ENCODE measurements around the gene USH1C. TPM values are rescaled to one million over a fixed set of nuclear protein-coding genes. Genes with fewer than 3 reads are reported as not detected.

The USH1C gene
- total and polyA plus RNA-seq, 10 donors: 0.12 TPM; not detected in 9

- intact Hi-C loops (cut with DNase I; ENCODE audit: low total_unique reads): no loop called here
- 81 to 89% (median 87%) methylated on average over 4 of the region's 4 CpGs for WGBS, 5 donors
Observed at GRCh38 chr11:17554487-17554886, 10.3 kb upstream of the USH1C start.

GRCh38 chr11:17553249-17553546, 9.0 kb upstream of the USH1C start:
- peak; percentile 67 for DNase-seq
- intact Hi-C loops (cut with DNase I; ENCODE audit: low total_unique reads): no loop called here

More at GRCh38 chr11:17554487-17554886, 10.3 kb upstream of the USH1C start:
- Histone ChIP-seq H3K4me3 (no peak overlapping the region), H3K9me3 (no peaks in the 10 kb centered on the region), H3K4me1 (no peaks in the 10 kb centered on the region), H3K27ac (no peak overlapping the region), H3K27me3 (replicated peaks in 1 of 7) (peaks cover 0 to 38% (median 0%) of the 10 kb centered on the region in 7 donors), H3K36me3 (no peaks in the 10 kb centered on the region)
- DNase-seq: peak; percentile 21
- TF ChIP-seq POLR2A (IDR thresholded peaks at IDR 0.05) (no peak), POLR2AphosphoS5 (IDR thresholded peaks at IDR 0.05) (no peak)
- TF ChIP-seq, protein P1, sequence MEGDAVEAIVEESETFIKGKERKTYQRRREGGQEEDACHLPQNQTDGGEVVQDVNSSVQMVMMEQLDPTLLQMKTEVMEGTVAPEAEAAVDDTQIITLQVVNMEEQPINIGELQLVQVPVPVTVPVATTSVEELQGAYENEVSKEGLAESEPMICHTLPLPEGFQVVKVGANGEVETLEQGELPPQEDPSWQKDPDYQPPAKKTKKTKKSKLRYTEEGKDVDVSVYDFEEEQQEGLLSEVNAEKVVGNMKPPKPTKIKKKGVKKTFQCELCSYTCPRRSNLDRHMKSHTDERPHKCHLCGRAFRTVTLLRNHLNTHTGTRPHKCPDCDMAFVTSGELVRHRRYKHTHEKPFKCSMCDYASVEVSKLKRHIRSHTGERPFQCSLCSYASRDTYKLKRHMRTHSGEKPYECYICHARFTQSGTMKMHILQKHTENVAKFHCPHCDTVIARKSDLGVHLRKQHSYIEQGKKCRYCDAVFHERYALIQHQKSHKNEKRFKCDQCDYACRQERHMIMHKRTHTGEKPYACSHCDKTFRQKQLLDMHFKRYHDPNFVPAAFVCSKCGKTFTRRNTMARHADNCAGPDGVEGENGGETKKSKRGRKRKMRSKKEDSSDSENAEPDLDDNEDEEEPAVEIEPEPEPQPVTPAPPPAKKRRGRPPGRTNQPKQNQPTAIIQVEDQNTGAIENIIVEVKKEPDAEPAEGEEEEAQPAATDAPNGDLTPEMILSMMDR (IDR thresholded peaks at IDR 0.05 in 8 of 11, conservative IDR thresholded peaks at IDR 0.05 in 3 of 11): no peak

GRCh38 chr11:17552392-17553248, 8.4 kb upstream of the USH1C start:
- no peaks in the 10 kb centered on the region for H3K9me3 ChIP-seq
- no peaks in the 10 kb centered on the region for H3K4me1 ChIP-seq
- intact Hi-C loops (cut with DNase I; ENCODE audit: low total_unique reads): no loop called here
- peaks cover 0 to 37% (median 4%) of the 10 kb centered on the region in 7 donors for H3K27me3 ChIP-seq (replicated peaks in 1 of 7)
- no peak overlapping the region for H3K4me3 ChIP-seq
- peak; percentile 65 for DNase-seq
- TF ChIP-seq POLR2AphosphoS5 (IDR thresholded peaks at IDR 0.05) (no peak), POLR2A (IDR thresholded peaks at IDR 0.05) (no peak)
- TF ChIP-seq, protein P1 (IDR thresholded peaks at IDR 0.05 in 8 of 11, conservative IDR thresholded peaks at IDR 0.05 in 3 of 11): no peak
- 75 to 93% (median 84%) methylated on average over 8 to 10 of the region's 10 CpGs for WGBS, 5 donors
- no peak overlapping the region for H3K27ac ChIP-seq
- H3K36me3 ChIP-seq: no peaks in the 10 kb centered on the region

More at GRCh38 chr11:17553249-17553546, 9.0 kb upstream of the USH1C start:
- no peak overlapping the region for H3K4me3 ChIP-seq
- H3K27me3 ChIP-seq (replicated peaks in 1 of 7): peaks cover 0 to 37% (median 0%) of the 10 kb centered on the region in 7 donors
- H3K4me1 ChIP-seq: no peaks in the 10 kb centered on the region
- H3K36me3 ChIP-seq: no peaks in the 10 kb centered on the region
- no peak overlapping the region for H3K27ac ChIP-seq
- 86 to 100% (median 92%) methylated on average over 3 to 7 of the region's 7 CpGs for WGBS, 5 donors
- no peak for TF ChIP-seq POLR2A (IDR thresholded peaks at IDR 0.05)
- TF ChIP-seq POLR2AphosphoS5 (IDR thresholded peaks at IDR 0.05): no peak
- TF ChIP-seq, protein P1 (IDR thresholded peaks at IDR 0.05 in 8 of 11, conservative IDR thresholded peaks at IDR 0.05 in 3 of 11): no peak
- no peaks in the 10 kb centered on the region for H3K9me3 ChIP-seq

GRCh38 chr11:17552041-17552355, 7.8 kb upstream of the USH1C start:
- Histone ChIP-seq H3K9me3 (no peaks in the 10 kb centered on the region), H3K4me1 (no peaks in the 10 kb centered on the region), H3K4me3 (no peak overlapping the region), H3K27me3 (replicated peaks in 1 of 7) (peaks cover 0 to 37% (median 10%) of the 10 kb centered on the region in 7 donors), H3K27ac (no peak overlapping the region), H3K36me3 (no peaks in the 10 kb centered on the region)
- intact Hi-C loops (cut with DNase I; ENCODE audit: low total_unique reads): no loop called here
- 74 to 87% (median 80%) methylated on average over 3 to 4 of the region's 4 CpGs for WGBS, 5 donors
- DNase-seq: no peak
- TF ChIP-seq POLR2A (IDR thresholded peaks at IDR 0.05): no peak
- TF ChIP-seq, protein P1 (IDR thresholded peaks at IDR 0.05 in 8 of 11, conservative IDR thresholded peaks at IDR 0.05 in 3 of 11): no peak
- TF ChIP-seq POLR2AphosphoS5 (IDR thresholded peaks at IDR 0.05): no peak

All from spleen (tissue), 11 donors.